ENCODE measurements around the gene PSG11.
"Not testable (repeated sequence)": the region's sequence is repeated elsewhere in the genome, so short reads cannot be mapped to it uniquely, and the experiment has no call there.

DNA sequence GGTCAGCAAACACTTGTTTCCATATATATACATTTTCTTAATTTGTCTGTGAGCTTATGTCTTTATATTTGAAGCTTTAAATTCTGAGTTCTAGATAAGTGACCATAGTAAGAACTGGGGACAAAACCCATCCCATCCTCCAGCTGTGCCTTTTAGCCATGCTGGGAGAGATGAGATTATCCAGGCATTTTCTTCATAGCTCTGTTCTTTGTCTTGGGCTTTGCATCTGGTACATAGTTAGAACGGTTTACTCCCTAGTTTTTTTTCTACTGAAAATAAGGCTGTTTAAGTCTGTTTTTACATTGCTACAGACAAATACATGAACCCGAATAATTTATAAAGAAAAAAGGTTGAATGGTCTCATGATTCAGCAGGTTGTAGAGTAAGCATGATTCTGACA, 20.3 kb upstream of the PSG11 start:
- TF ChIP-seq, protein P1, sequence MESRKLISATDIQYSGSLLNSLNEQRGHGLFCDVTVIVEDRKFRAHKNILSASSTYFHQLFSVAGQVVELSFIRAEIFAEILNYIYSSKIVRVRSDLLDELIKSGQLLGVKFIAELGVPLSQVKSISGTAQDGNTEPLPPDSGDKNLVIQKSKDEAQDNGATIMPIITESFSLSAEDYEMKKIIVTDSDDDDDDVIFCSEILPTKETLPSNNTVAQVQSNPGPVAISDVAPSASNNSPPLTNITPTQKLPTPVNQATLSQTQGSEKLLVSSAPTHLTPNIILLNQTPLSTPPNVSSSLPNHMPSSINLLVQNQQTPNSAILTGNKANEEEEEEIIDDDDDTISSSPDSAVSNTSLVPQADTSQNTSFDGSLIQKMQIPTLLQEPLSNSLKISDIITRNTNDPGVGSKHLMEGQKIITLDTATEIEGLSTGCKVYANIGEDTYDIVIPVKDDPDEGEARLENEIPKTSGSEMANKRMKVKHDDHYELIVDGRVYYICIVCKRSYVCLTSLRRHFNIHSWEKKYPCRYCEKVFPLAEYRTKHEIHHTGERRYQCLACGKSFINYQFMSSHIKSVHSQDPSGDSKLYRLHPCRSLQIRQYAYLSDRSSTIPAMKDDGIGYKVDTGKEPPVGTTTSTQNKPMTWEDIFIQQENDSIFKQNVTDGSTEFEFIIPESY (IDR thresholded peaks at IDR 0.05; ENCODE audit: borderline replicate concordance, low read depth): not testable (repeated sequence)
- not testable (repeated sequence) for TF ChIP-seq NFIC (IDR thresholded peaks at IDR 0.05; ENCODE audit: borderline replicate concordance); TEAD4 (IDR thresholded peaks at IDR 0.05; ENCODE audit: borderline replicate concordance, insufficient read depth); POLR2AphosphoS5 (IDR thresholded peaks at IDR 0.05; ENCODE audit: low read depth, low read length); MXI1 (IDR thresholded peaks at IDR 0.05; ENCODE audit: low read depth, low read length); TAF1 (IDR thresholded peaks at IDR 0.05; ENCODE audit: borderline replicate concordance, low read depth, low read length); YY1 (IDR thresholded peaks at IDR 0.05; ENCODE audit: low read depth); TCF12 (IDR thresholded peaks at IDR 0.05); RFX5 (IDR thresholded peaks at IDR 0.05; ENCODE audit: low read length); JUND (IDR thresholded peaks at IDR 0.05)
- TF ChIP-seq, protein P2, sequence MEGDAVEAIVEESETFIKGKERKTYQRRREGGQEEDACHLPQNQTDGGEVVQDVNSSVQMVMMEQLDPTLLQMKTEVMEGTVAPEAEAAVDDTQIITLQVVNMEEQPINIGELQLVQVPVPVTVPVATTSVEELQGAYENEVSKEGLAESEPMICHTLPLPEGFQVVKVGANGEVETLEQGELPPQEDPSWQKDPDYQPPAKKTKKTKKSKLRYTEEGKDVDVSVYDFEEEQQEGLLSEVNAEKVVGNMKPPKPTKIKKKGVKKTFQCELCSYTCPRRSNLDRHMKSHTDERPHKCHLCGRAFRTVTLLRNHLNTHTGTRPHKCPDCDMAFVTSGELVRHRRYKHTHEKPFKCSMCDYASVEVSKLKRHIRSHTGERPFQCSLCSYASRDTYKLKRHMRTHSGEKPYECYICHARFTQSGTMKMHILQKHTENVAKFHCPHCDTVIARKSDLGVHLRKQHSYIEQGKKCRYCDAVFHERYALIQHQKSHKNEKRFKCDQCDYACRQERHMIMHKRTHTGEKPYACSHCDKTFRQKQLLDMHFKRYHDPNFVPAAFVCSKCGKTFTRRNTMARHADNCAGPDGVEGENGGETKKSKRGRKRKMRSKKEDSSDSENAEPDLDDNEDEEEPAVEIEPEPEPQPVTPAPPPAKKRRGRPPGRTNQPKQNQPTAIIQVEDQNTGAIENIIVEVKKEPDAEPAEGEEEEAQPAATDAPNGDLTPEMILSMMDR (IDR thresholded peaks at IDR 0.05): not testable (repeated sequence)
- TF ChIP-seq, protein P3, sequence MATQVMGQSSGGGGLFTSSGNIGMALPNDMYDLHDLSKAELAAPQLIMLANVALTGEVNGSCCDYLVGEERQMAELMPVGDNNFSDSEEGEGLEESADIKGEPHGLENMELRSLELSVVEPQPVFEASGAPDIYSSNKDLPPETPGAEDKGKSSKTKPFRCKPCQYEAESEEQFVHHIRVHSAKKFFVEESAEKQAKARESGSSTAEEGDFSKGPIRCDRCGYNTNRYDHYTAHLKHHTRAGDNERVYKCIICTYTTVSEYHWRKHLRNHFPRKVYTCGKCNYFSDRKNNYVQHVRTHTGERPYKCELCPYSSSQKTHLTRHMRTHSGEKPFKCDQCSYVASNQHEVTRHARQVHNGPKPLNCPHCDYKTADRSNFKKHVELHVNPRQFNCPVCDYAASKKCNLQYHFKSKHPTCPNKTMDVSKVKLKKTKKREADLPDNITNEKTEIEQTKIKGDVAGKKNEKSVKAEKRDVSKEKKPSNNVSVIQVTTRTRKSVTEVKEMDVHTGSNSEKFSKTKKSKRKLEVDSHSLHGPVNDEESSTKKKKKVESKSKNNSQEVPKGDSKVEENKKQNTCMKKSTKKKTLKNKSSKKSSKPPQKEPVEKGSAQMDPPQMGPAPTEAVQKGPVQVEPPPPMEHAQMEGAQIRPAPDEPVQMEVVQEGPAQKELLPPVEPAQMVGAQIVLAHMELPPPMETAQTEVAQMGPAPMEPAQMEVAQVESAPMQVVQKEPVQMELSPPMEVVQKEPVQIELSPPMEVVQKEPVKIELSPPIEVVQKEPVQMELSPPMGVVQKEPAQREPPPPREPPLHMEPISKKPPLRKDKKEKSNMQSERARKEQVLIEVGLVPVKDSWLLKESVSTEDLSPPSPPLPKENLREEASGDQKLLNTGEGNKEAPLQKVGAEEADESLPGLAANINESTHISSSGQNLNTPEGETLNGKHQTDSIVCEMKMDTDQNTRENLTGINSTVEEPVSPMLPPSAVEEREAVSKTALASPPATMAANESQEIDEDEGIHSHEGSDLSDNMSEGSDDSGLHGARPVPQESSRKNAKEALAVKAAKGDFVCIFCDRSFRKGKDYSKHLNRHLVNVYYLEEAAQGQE (IDR thresholded peaks at IDR 0.05; ENCODE audit: low read depth, low read length): not testable (repeated sequence)
- TF ChIP-seq, protein P4, sequence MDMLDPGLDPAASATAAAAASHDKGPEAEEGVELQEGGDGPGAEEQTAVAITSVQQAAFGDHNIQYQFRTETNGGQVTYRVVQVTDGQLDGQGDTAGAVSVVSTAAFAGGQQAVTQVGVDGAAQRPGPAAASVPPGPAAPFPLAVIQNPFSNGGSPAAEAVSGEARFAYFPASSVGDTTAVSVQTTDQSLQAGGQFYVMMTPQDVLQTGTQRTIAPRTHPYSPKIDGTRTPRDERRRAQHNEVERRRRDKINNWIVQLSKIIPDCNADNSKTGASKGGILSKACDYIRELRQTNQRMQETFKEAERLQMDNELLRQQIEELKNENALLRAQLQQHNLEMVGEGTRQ (IDR thresholded peaks at IDR 0.05; ENCODE audit: borderline replicate concordance, low read depth, low read length): not testable (repeated sequence)
